GM12878 (cell line): ENCODE results near the gene SCNN1G.

Experiments used
- BACH1 ChIP-seq: fragments of 450-650 bp; IDR thresholded peaks from 2 replicates; pipeline ENCODE4 v1.6.1; 2017; ENCODE audit warnings: mild to moderate bottlenecking, borderline replicate concordance
- DPF2 ChIP-seq: fragments of 450-650 bp; IDR thresholded peaks from 2 replicates; pipeline ENCODE4 v1.6.1; 2017; ENCODE audit warnings: mild to moderate bottlenecking
- EZH2 ChIP-seq: IDR thresholded peaks from 2 replicates; pipeline ENCODE4 v1.6.1; 2012; ENCODE audit warnings: low read depth, mild to moderate bottlenecking, control low read depth, inconsistent platforms, low read length, borderline replicate concordance; ENCODE audit not compliant: control insufficient read depth
- NR2C2 ChIP-seq: IDR thresholded peaks from 2 replicates; pipeline ENCODE4 v1.6.1; 2011; ENCODE audit warnings: borderline replicate concordance, low read depth; ENCODE audit not compliant: control insufficient read depth, insufficient read length
- POLR2AphosphoS5 ChIP-seq: IDR thresholded peaks from 2 replicates; pipeline ENCODE4 v1.6.1; 2011; ENCODE audit warnings: mild to moderate bottlenecking, low read length, inconsistent platforms
- SP1 ChIP-seq: IDR thresholded peaks from one replicate; pipeline ENCODE4 v1.6.1; 2011; ENCODE audit warnings: low read depth, low read length
- SRF ChIP-seq, 2 experiments: IDR thresholded peaks; 2 replicates each; pipeline ENCODE4 v1.6.1; 2011; ENCODE audit warnings: low read depth in 2 of 2, low read length in 2 of 2, mild to moderate bottlenecking in 1 of 2, moderate library complexity in 1 of 2
- ZNF24 ChIP-seq: fragments of 450-650 bp; IDR thresholded peaks from 2 replicates; pipeline ENCODE4 v1.6.1; 2017; ENCODE audit warnings: antibody characterized with exemption, mild to moderate bottlenecking
- ZNF622 ChIP-seq: fragments of 450-650 bp; IDR thresholded peaks from 2 replicates; pipeline ENCODE4 v1.6.1; 2017; ENCODE audit warnings: mild to moderate bottlenecking, inconsistent platforms
- ZZZ3 ChIP-seq: IDR thresholded peaks from 2 replicates; pipeline ENCODE4 v1.6.1; 2011; ENCODE audit warnings: low read depth; ENCODE audit not compliant: control insufficient read depth, insufficient read length
- TF ChIP-seq, protein P1 (sequence below), 3 experiments: IDR thresholded peaks in 2 of 3; conservative IDR thresholded peaks in 1 of 3; 2 replicates each; pipeline ENCODE4 v1.5.1; 2011; ENCODE audit warnings: low read depth in 3 of 3, low read length in 3 of 3, mild to moderate bottlenecking in 3 of 3, control low read depth in 2 of 3, moderate library complexity in 2 of 3, inconsistent platforms in 1 of 3, mixed read lengths in 1 of 3; ENCODE audit not compliant: control insufficient read depth in 2 of 3, insufficient read depth in 1 of 3; ENCODE audit errors: extremely low read depth in 1 of 3
- TF ChIP-seq, protein P2 (sequence below): fragments of 450-650 bp; IDR thresholded peaks from 2 replicates; pipeline ENCODE4 v1.6.1; 2017; ENCODE audit warnings: mild to moderate bottlenecking

DNA sequence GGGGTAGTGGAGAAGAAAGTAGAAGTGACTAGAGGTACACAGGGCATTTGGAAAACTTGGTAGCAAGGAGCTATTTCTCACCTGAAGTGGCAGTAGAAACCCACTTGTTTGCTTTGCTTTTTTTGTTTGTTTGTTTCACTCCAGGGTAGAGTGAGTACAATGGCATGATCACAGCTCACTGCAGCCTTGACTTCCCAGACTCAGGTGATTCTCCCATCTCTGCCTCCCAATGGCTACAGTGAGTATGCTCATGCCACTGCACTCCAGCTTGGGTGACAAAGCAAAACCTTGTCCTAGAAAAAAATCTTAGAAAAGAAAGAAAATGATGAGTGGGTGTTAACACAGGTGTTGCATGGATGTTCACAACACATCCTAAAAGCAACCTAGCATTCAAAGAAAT, 40.4 kb downstream of the SCNN1G start:
- TF ChIP-seq SRF (IDR thresholded peaks at IDR 0.05; ENCODE audit: low read depth in 2 of 2, low read length in 2 of 2) (no peak), ZNF24 (no peak), BACH1 (no peak), DPF2 (no peak), NR2C2 (no peak), POLR2AphosphoS5 (no peak), ZZZ3 (no peak), ZNF622 (no peak), SP1 (no peak), EZH2 (no peak)
- TF ChIP-seq, protein P1, sequence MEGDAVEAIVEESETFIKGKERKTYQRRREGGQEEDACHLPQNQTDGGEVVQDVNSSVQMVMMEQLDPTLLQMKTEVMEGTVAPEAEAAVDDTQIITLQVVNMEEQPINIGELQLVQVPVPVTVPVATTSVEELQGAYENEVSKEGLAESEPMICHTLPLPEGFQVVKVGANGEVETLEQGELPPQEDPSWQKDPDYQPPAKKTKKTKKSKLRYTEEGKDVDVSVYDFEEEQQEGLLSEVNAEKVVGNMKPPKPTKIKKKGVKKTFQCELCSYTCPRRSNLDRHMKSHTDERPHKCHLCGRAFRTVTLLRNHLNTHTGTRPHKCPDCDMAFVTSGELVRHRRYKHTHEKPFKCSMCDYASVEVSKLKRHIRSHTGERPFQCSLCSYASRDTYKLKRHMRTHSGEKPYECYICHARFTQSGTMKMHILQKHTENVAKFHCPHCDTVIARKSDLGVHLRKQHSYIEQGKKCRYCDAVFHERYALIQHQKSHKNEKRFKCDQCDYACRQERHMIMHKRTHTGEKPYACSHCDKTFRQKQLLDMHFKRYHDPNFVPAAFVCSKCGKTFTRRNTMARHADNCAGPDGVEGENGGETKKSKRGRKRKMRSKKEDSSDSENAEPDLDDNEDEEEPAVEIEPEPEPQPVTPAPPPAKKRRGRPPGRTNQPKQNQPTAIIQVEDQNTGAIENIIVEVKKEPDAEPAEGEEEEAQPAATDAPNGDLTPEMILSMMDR (IDR thresholded peaks at IDR 0.05 in 2 of 3, conservative IDR thresholded peaks at IDR 0.05 in 1 of 3; ENCODE audit: control insufficient read depth in 2 of 3, extremely low read depth in 1 of 3, insufficient read depth in 1 of 3, low read depth in 3 of 3, low read length in 3 of 3) = no peak
- TF ChIP-seq, protein P2, sequence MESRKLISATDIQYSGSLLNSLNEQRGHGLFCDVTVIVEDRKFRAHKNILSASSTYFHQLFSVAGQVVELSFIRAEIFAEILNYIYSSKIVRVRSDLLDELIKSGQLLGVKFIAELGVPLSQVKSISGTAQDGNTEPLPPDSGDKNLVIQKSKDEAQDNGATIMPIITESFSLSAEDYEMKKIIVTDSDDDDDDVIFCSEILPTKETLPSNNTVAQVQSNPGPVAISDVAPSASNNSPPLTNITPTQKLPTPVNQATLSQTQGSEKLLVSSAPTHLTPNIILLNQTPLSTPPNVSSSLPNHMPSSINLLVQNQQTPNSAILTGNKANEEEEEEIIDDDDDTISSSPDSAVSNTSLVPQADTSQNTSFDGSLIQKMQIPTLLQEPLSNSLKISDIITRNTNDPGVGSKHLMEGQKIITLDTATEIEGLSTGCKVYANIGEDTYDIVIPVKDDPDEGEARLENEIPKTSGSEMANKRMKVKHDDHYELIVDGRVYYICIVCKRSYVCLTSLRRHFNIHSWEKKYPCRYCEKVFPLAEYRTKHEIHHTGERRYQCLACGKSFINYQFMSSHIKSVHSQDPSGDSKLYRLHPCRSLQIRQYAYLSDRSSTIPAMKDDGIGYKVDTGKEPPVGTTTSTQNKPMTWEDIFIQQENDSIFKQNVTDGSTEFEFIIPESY = no peak
